Measurements from ENCODE around the gene MGAT5. TPM values are rescaled to one million over a fixed set of nuclear protein-coding genes. Genes with fewer than 3 reads are reported as not detected.

The MGAT5 gene
- total and polyA plus RNA-seq, 2 donors from 2014 or later = 14.3 to 40.9 TPM

DNA sequence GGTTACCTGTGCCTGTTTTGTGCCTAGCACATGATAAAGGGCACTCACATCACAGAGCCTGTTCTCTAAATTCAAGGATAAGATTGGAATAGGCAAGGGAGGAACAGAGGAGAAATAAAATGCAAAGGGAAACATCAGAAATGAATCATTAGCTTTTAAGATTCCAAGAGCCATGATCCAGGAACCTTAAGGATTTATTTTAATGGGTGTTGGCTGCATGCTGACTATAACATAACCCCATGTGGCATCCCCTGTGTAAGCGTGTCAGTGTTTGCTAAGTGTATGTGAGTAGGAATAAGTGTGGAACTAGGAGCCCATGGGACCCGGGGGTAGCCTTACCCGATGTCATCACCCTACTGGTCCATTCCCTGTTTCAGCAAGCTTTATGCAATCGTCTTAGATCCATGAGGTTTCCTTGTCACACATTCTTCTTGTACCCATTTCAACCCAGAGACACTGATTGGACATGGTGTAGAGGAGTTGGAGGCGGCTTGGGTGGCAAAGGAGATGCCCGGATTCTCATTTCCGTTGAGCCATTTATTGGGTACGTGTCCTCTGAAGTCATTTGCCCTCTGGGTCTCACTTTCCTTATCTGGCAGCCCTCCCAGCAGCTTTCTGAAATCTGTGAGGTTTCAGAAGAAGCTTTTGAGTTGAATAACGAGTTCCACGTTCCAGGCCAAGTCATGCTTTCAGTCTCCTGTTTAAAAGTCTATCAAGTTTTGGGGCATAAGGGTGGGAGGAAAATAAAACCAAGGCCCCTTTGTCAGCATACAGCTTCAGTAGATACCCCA lies 117.0 kb downstream of the MGAT5 start:
- H3K9me3 ChIP-seq (ENCODE audit: control insufficient read depth in 2 of 3, insufficient read depth in 1 of 3, low read length in 3 of 3) = no peaks in the 10 kb centered on the region
- DNase-seq = no peak
- H3K9ac ChIP-seq (ENCODE audit: low read length in 3 of 3) = no peak overlapping the region
- no peaks in the 10 kb centered on the region for H3K4me1 ChIP-seq (ENCODE audit: control insufficient read depth in 2 of 3, insufficient read depth in 2 of 3, low read depth in 1 of 3, low read length in 3 of 3)
- TF ChIP-seq, protein P1, sequence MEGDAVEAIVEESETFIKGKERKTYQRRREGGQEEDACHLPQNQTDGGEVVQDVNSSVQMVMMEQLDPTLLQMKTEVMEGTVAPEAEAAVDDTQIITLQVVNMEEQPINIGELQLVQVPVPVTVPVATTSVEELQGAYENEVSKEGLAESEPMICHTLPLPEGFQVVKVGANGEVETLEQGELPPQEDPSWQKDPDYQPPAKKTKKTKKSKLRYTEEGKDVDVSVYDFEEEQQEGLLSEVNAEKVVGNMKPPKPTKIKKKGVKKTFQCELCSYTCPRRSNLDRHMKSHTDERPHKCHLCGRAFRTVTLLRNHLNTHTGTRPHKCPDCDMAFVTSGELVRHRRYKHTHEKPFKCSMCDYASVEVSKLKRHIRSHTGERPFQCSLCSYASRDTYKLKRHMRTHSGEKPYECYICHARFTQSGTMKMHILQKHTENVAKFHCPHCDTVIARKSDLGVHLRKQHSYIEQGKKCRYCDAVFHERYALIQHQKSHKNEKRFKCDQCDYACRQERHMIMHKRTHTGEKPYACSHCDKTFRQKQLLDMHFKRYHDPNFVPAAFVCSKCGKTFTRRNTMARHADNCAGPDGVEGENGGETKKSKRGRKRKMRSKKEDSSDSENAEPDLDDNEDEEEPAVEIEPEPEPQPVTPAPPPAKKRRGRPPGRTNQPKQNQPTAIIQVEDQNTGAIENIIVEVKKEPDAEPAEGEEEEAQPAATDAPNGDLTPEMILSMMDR (IDR thresholded peaks at IDR 0.05; ENCODE audit: borderline replicate concordance, extremely low read depth, insufficient read depth) = no peak
- H3K4me3 ChIP-seq (ENCODE audit: low read length in 3 of 3) = no peak overlapping the region
- no peak overlapping the region for H3K27ac ChIP-seq (ENCODE audit: low read depth in 2 of 2, low read length in 2 of 2)
- intact Hi-C loops (cut with DNase I) = no loop called here
- FAIRE-seq = no peak
- H3K27me3 ChIP-seq (ENCODE audit: control insufficient read depth, insufficient read depth, low read length) = no peaks in the 10 kb centered on the region
- H3K36me3 ChIP-seq (ENCODE audit: control insufficient read depth in 2 of 3, insufficient read depth in 3 of 3, low read length in 3 of 3) = no peaks in the 10 kb centered on the region

DNA sequence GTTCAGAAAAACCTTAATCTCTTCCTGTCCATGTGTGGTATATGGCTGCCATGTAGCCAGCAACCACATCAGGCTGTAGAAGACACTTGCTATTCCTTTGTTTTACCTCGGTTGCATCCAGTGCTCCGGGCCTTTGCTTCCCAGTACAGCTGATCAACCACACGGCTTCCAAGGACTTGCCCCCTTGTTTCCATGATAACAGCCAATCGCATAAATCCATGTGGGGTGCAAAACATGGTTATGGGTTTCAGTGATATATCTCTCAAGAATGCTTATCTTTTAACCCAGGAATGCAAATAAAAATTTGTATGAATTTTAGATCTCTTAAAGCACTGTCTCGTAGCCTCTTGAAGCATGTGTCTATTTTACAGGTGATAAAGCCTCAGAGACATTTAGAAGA lies 118.3 kb downstream of the MGAT5 start:
- no peaks in the 10 kb centered on the region for H3K36me3 ChIP-seq (ENCODE audit: control insufficient read depth in 2 of 3, insufficient read depth in 3 of 3, low read length in 3 of 3)
- no peaks in the 10 kb centered on the region for H3K9me3 ChIP-seq (ENCODE audit: control insufficient read depth in 2 of 3, insufficient read depth in 1 of 3, low read length in 3 of 3)
- intact Hi-C loops (cut with DNase I) = no loop called here
- TF ChIP-seq, protein P1 (IDR thresholded peaks at IDR 0.05; ENCODE audit: borderline replicate concordance, extremely low read depth, insufficient read depth) = no peak
- no peak for DNase-seq
- no peak for FAIRE-seq
- H3K27me3 ChIP-seq (ENCODE audit: control insufficient read depth, insufficient read depth, low read length) = no peaks in the 10 kb centered on the region
- H3K9ac ChIP-seq (ENCODE audit: low read length in 3 of 3) = no peak overlapping the region
- H3K4me3 ChIP-seq (ENCODE audit: low read length in 3 of 3) = no peak overlapping the region
- no peak overlapping the region for H3K27ac ChIP-seq (ENCODE audit: low read depth in 2 of 2, low read length in 2 of 2)
- H3K4me1 ChIP-seq (ENCODE audit: control insufficient read depth in 2 of 3, insufficient read depth in 2 of 3, low read depth in 1 of 3, low read length in 3 of 3) = no peaks in the 10 kb centered on the region

DNA sequence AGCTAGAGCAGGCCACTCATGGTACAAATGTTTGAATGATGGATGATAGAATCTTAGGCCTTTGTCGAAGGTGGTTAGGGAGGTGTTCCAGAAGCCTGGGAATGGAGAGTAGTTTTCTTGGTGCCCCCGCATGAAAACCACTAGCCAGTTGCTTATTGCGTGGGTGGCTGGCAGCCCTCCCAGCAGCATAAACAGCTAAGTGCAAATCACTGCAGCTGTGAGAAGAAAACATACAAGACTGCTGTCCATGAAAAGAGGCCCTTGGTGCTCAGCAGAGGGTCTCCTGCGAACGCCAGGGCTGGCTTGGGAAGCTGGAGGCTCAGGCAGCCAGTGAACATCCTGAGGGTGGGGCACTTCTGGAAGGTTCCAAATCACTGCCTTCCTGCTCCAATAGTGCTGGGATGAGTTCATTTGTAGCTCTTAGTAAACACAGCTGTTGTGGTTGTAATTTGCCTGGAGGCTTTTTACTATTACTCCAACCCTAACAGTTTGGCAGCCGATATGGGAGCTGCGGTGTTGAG lies 118.8 kb downstream of the MGAT5 start:
- H3K9ac ChIP-seq (ENCODE audit: low read length in 3 of 3) = no peak overlapping the region
- no peaks in the 10 kb centered on the region for H3K27me3 ChIP-seq (ENCODE audit: control insufficient read depth, insufficient read depth, low read length)
- no peaks in the 10 kb centered on the region for H3K9me3 ChIP-seq (ENCODE audit: control insufficient read depth in 2 of 3, insufficient read depth in 1 of 3, low read length in 3 of 3)
- FAIRE-seq (no peak), DNase-seq (peak in 2 of 5 donors; percentile 41 to 43)
- intact Hi-C loops (cut with DNase I) = no loop called here
- no peak overlapping the region for H3K4me3 ChIP-seq (ENCODE audit: low read length in 3 of 3)
- no peaks in the 10 kb centered on the region for H3K4me1 ChIP-seq (ENCODE audit: control insufficient read depth in 2 of 3, insufficient read depth in 2 of 3, low read depth in 1 of 3, low read length in 3 of 3)
- TF ChIP-seq, protein P1 (IDR thresholded peaks at IDR 0.05; ENCODE audit: borderline replicate concordance, extremely low read depth, insufficient read depth) = no peak
- no peak overlapping the region for H3K27ac ChIP-seq (ENCODE audit: low read depth in 2 of 2, low read length in 2 of 2)
- H3K36me3 ChIP-seq (ENCODE audit: control insufficient read depth in 2 of 3, insufficient read depth in 3 of 3, low read length in 3 of 3) = no peaks in the 10 kb centered on the region
